Measurements from ENCODE around the gene RNF224. TPM values are rescaled to one million over a fixed set of nuclear protein-coding genes. Genes with fewer than 3 reads are reported as not detected.

RNF224 gene
- total and polyA plus RNA-seq, 10 of the 15 experiments (the other 5 are each of a cell fraction or from before 2014, with no cell fraction given), result not detected

DNA sequence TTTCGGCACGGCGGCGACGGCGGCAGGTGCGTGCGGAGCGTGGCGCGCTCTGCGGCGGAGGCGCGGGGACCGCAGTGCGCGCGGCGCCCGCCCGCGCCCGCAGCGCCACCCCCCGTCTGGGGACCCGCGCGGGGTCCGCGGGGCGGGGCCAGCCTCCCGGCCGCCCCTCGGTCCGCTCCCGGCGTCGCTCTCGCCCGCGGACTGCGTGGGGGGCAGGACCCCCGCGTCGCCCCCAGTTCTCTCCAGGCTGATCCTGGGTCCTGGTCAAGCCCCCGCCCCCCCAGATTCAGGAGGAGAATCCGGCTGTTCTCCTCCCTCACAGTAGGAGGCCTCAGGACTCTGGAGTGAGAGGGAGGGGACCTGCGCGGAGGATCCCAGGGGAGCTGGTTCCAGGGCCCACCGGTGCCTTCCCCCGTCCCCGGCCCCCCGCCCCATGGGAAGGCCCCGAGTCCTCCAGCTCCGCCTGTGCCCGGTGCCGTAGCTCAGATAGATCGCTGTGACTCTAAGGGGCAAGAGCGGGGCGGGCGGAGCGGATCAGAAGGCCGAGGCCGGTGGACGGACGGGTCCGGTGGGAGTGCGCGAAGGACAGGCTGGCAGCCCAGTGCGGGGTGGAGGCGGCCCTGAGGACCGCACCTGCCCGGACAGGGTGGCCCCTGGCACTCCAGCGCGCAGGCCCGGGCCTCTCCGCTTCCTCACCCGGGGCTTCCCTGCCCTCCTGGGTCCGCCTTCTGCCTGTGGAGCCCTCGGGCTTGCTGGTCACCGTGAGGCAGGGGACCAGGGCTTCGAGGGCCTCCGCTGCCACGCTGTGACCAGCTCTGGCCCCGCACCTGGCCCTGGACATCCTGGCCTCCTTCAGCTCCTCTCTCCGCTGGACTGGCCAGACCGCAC, 4.9 kb upstream of the RNF224 start, which contains the start of gene RNF208:
Gene RNF208, minus strand, starts transcription at position 51 of the 888 bp plus-strand sequence. CDS start 1,028 bp downstream, outside the sequence.
- Histone ChIP-seq H3K9me3 (replicated peaks; ENCODE audit: control insufficient read depth, insufficient read depth, low read length) (no peaks in the 10 kb centered on the region), H3K9ac (ENCODE audit: control insufficient read depth, insufficient read depth, low read length) (peak within 1 kb of the TSS; percentile 35; the same call in 1 of the 2 replicates), H2AFZ (ENCODE audit: control insufficient read depth, low read depth, low read length) (peak within 1 kb of the TSS; percentile 45), H3K27ac (ENCODE audit: control insufficient read depth, insufficient read depth) (no peak within 1 kb of the TSS), H3K4me3 (peak within 1 kb of the TSS; percentile 73), H3K4me1 (ENCODE audit: control insufficient read depth, insufficient read depth, low read length) (peaks cover 16% of the 10 kb centered on the region), H4K20me1 (ENCODE audit: control insufficient read depth, insufficient read depth) (no peaks in the 10 kb centered on the region), H3K36me3 (ENCODE audit: control insufficient read depth in 2 of 2, insufficient read depth in 2 of 2, low read length in 1 of 2) (peaks cover 0 to 2% of the 10 kb centered on the region in 2 experiments; a peak in 1 of 4 replicates), H3K4me2 (ENCODE audit: control insufficient read depth, insufficient read depth) (peak within 1 kb of the TSS; percentile 98), H3K27me3 (replicated peaks in 1 of 2; ENCODE audit: control insufficient read depth in 2 of 2, insufficient read depth in 2 of 2, low read length in 1 of 2) (no peaks in the 10 kb centered on the region), H3K79me2 (ENCODE audit: control insufficient read depth, insufficient read depth, low read length) (no peaks in the 10 kb centered on the region)
- DNase-seq (ENCODE audit: low read depth, low spot score), result no peak
- WGBS (ENCODE audit: insufficient coverage, insufficient replicate concordance, low lambda C conversion rate, missing lambda C conversion rate), result 13% methylated on average over 56 of the region's 88 CpGs
- ATAC-seq, result peak; percentile 22
- intact Hi-C loops (cut with micrococcal nuclease; ENCODE audit: unreplicated experiment), result loop anchor here (2.0 to 10.0 kb wide), 3 partner anchors 22 to 178 kb away; partner anchors contain the start of genes ANAPC2, NPDC1, SSNA1 and TPRN
- no TSS peak for BruUV-seq (replicated peaks)
- ChIA-PET RAD21 (ENCODE audit: unreplicated experiment) (interaction anchor here (0.5 to 3.5 kb wide), 16 partner anchors 10 to 522 kb away, joined by 3 to 34 read pairs (median 7); partner anchors contain the start of genes ANAPC2, NDOR1, NPDC1 and SSNA1), CTCF (interaction anchor here (0.8 to 6.4 kb wide), 16 partner anchors 13 to 436 kb away, joined by 3 to 52 read pairs (median 6); partner anchors contain the start of genes ANAPC2, NDOR1, SAPCD2 and SSNA1), SMC1A (ENCODE audit: uncharacterized antibody, unreplicated experiment) (interaction anchor here (0.9 to 3.3 kb wide), 5 partner anchors 14 to 72 kb away, joined by 3 to 18 read pairs (median 4); partner anchors contain the start of genes TPRN and TUBB4B), POLR2A (interaction anchor here (0.6 to 5.5 kb wide), 26 partner anchors 12 to 406 kb away, joined by 3 to 68 read pairs (median 6); partner anchors contain the start of genes ANAPC2, EXD3, LCN12 and LRRC26)
- no peak for FAIRE-seq
- in situ Hi-C loops (cut with MboI), result no loop called here
- TF ChIP-seq ZNF384 (IDR thresholded peaks at IDR 0.05; ENCODE audit: borderline replicate concordance, low read depth, low read length), result no peak
- peak; percentile 64; the same call in 1 of the 2 replicates for TF ChIP-seq LARP7 (IDR thresholded peaks at IDR 0.05)
- TF ChIP-seq SREBF1 (IDR thresholded peaks at IDR 0.05; ENCODE audit: low read length), result no peak
- TF ChIP-seq TCF7 (IDR thresholded peaks at IDR 0.05; ENCODE audit: borderline replicate concordance), result no peak
- TF ChIP-seq SMARCA5 (IDR thresholded peaks at IDR 0.05), result 0 out of 2 replicates have a peak, but pooled peaks have one; percentile 45
- TF ChIP-seq, protein P1, sequence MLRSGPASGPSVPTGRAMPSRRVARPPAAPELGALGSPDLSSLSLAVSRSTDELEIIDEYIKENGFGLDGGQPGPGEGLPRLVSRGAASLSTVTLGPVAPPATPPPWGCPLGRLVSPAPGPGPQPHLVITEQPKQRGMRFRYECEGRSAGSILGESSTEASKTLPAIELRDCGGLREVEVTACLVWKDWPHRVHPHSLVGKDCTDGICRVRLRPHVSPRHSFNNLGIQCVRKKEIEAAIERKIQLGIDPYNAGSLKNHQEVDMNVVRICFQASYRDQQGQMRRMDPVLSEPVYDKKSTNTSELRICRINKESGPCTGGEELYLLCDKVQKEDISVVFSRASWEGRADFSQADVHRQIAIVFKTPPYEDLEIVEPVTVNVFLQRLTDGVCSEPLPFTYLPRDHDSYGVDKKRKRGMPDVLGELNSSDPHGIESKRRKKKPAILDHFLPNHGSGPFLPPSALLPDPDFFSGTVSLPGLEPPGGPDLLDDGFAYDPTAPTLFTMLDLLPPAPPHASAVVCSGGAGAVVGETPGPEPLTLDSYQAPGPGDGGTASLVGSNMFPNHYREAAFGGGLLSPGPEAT (IDR thresholded peaks at IDR 0.05; ENCODE audit: low read depth), result no peak
- TF ChIP-seq HDGF (IDR thresholded peaks at IDR 0.05), result peak; percentile 47; the same call in 1 of the 2 replicates
- TF ChIP-seq, protein P2, sequence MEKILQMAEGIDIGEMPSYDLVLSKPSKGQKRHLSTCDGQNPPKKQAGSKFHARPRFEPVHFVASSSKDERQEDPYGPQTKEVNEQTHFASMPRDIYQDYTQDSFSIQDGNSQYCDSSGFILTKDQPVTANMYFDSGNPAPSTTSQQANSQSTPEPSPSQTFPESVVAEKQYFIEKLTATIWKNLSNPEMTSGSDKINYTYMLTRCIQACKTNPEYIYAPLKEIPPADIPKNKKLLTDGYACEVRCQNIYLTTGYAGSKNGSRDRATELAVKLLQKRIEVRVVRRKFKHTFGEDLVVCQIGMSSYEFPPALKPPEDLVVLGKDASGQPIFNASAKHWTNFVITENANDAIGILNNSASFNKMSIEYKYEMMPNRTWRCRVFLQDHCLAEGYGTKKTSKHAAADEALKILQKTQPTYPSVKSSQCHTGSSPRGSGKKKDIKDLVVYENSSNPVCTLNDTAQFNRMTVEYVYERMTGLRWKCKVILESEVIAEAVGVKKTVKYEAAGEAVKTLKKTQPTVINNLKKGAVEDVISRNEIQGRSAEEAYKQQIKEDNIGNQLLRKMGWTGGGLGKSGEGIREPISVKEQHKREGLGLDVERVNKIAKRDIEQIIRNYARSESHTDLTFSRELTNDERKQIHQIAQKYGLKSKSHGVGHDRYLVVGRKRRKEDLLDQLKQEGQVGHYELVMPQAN (conservative IDR thresholded peaks at IDR 0.05), result 0 out of 2 replicates have a peak, but pooled peaks have one; percentile 44
- TF ChIP-seq EGR1 (IDR thresholded peaks at IDR 0.05; ENCODE audit: borderline replicate concordance in 1 of 2, low read depth in 2 of 2, low read length in 2 of 2), result 0 out of 3 replicates have a peak, but pooled peaks of 1 of the 2 experiments have one; percentile 34
- TF ChIP-seq, protein P3, sequence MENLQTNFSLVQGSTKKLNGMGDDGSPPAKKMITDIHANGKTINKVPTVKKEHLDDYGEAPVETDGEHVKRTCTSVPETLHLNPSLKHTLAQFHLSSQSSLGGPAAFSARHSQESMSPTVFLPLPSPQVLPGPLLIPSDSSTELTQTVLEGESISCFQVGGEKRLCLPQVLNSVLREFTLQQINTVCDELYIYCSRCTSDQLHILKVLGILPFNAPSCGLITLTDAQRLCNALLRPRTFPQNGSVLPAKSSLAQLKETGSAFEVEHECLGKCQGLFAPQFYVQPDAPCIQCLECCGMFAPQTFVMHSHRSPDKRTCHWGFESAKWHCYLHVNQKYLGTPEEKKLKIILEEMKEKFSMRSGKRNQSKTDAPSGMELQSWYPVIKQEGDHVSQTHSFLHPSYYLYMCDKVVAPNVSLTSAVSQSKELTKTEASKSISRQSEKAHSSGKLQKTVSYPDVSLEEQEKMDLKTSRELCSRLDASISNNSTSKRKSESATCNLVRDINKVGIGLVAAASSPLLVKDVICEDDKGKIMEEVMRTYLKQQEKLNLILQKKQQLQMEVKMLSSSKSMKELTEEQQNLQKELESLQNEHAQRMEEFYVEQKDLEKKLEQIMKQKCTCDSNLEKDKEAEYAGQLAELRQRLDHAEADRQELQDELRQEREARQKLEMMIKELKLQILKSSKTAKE (IDR thresholded peaks at IDR 0.05; ENCODE audit: low read depth, poor library complexity, severe bottlenecking), result no peak
- TF ChIP-seq, protein P4, sequence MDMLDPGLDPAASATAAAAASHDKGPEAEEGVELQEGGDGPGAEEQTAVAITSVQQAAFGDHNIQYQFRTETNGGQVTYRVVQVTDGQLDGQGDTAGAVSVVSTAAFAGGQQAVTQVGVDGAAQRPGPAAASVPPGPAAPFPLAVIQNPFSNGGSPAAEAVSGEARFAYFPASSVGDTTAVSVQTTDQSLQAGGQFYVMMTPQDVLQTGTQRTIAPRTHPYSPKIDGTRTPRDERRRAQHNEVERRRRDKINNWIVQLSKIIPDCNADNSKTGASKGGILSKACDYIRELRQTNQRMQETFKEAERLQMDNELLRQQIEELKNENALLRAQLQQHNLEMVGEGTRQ (IDR thresholded peaks at IDR 0.05; ENCODE audit: borderline replicate concordance, low read depth, low read length), result no peak
- no peak for TF ChIP-seq CBFB (IDR thresholded peaks at IDR 0.05; ENCODE audit: low read depth)
- no peak for TF ChIP-seq PML (IDR thresholded peaks at IDR 0.05; ENCODE audit: low read length)
- no peak for TF ChIP-seq SMAD1 (IDR thresholded peaks at IDR 0.05; ENCODE audit: low read depth, partially characterized antibody)
- no peak for TF ChIP-seq RB1 (IDR thresholded peaks at IDR 0.05; ENCODE audit: borderline replicate concordance)
- no peak for TF ChIP-seq HDAC2 (IDR thresholded peaks at IDR 0.05)

Measured in GM12878 (cell line).